Right atrium auricular region (tissue), 2 donors: Measurements from ENCODE around the gene GALNT18. TPM values are rescaled to one million over a fixed set of nuclear protein-coding genes. Genes with fewer than 3 reads are reported as not detected.

Experiments
- DNase-seq: peaks from one replicate; pipeline ENCODE4 v3.0.0-alpha.2; 2019; ENCODE audit warnings: low spot score
- H3K27ac ChIP-seq, 2 donors: fragments of 200-600 bp; sonication (generic); 1 replicate in 1 of 2; 2 replicates in 1 of 2; pipeline ENCODE4 v1.5.1; 2016 to 2019
- H3K27me3 ChIP-seq, 2 donors: fragments of 200-600 bp; sonication (generic); one replicate each; pipeline versions ENCODE4 v1.5.1 to v1.6.0; 2017 to 2019
- H3K36me3 ChIP-seq: fragments of 200-600 bp; sonication (generic); one replicate; pipeline ENCODE4 v1.5.1; 2016
- H3K4me1 ChIP-seq, 2 donors: fragments of 200-600 bp; sonication (generic); one replicate each; pipeline versions ENCODE4 v1.5.1 to v1.6.0; 2017 to 2019
- H3K4me3 ChIP-seq, 2 donors: fragments of 200-600 bp; sonication (generic); 1 replicate in 1 of 2; 2 replicates in 1 of 2; pipeline ENCODE4 v1.5.1; 2017 to 2019; ENCODE audit warnings: mild to moderate bottlenecking in 1 of 2, moderate library complexity in 1 of 2
- H3K9me3 ChIP-seq, 2 donors: fragments of 200-600 bp; sonication (generic); one replicate each; pipeline ENCODE4 v1.5.1; 2019
- total RNA-seq, 2 donors: library from RNA; depleted of rRNA; stranded (reverse); fragments of >200 nt; gene quantifications; one replicate each; pipeline ENCODE4 v1.1.0, GENCODE V29; 2016
- TF ChIP-seq, protein P1 (sequence below), 2 donors: fragments of 200-600 bp; sonication (generic); IDR thresholded peaks; one replicate each; pipeline ENCODE4 v1.5.1; 2019; ENCODE audit warnings: antibody characterized with exemption in 2 of 2

The GALNT18 gene
- total RNA-seq, 2 donors from 2014 or later: 22.2 to 26.8 TPM

- Histone ChIP-seq H3K9me3 (no peaks in the 10 kb centered on the region), H3K27me3 (no peaks in the 10 kb centered on the region), H3K27ac (no peak overlapping the region), H3K4me1 (peaks cover 0 to 44% of the 10 kb centered on the region in 2 donors), H3K36me3 (no peaks in the 10 kb centered on the region), H3K4me3 (no peak overlapping the region)
- TF ChIP-seq, protein P1, sequence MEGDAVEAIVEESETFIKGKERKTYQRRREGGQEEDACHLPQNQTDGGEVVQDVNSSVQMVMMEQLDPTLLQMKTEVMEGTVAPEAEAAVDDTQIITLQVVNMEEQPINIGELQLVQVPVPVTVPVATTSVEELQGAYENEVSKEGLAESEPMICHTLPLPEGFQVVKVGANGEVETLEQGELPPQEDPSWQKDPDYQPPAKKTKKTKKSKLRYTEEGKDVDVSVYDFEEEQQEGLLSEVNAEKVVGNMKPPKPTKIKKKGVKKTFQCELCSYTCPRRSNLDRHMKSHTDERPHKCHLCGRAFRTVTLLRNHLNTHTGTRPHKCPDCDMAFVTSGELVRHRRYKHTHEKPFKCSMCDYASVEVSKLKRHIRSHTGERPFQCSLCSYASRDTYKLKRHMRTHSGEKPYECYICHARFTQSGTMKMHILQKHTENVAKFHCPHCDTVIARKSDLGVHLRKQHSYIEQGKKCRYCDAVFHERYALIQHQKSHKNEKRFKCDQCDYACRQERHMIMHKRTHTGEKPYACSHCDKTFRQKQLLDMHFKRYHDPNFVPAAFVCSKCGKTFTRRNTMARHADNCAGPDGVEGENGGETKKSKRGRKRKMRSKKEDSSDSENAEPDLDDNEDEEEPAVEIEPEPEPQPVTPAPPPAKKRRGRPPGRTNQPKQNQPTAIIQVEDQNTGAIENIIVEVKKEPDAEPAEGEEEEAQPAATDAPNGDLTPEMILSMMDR (IDR thresholded peaks at IDR 0.05): no peak
- DNase-seq: no peak
Observed at GRCh38 chr11:11500744-11501487, 120.9 kb downstream of the GALNT18 start.

GRCh38 chr11:11499300-11499699 is 122.5 kb downstream of the GALNT18 start:
- Histone ChIP-seq H3K27ac (no peak overlapping the region), H3K36me3 (no peaks in the 10 kb centered on the region), H3K9me3 (no peaks in the 10 kb centered on the region), H3K27me3 (no peaks in the 10 kb centered on the region), H3K4me1 (peaks cover 0 to 44% of the 10 kb centered on the region in 2 donors), H3K4me3 (no peak overlapping the region)
- TF ChIP-seq, protein P1 (IDR thresholded peaks at IDR 0.05): no peak
- DNase-seq: no peak

DNA sequence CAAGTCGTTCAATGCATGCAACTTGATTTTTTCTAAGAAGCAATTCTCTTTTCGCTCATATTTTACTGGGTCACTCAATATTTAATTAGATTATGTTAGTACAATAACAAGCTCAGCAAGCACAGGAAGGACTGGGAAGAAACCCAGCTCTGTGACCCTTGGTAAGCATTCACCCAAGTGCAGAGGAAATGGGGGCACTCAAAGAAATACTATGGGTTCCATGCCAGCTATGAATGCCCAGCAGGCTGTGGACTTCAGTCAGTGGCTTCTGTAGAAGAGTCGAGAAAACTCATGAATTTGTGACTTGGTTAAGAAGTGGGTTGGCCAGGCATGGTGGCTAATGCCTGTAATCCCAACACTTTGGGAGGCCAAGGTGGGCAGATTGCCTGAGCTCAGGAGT is 123.6 kb downstream of the GALNT18 start:
- no peaks in the 10 kb centered on the region for H3K27me3 ChIP-seq
- H3K36me3 ChIP-seq: no peaks in the 10 kb centered on the region
- no peak overlapping the region for H3K27ac ChIP-seq
- H3K4me1 ChIP-seq: peaks cover 0 to 42% of the 10 kb centered on the region in 2 donors
- TF ChIP-seq, protein P1 (IDR thresholded peaks at IDR 0.05): no peak
- H3K4me3 ChIP-seq: no peak overlapping the region
- no peaks in the 10 kb centered on the region for H3K9me3 ChIP-seq
- no peak for DNase-seq

- peaks cover 0 to 29% of the 10 kb centered on the region in 2 donors for H3K4me1 ChIP-seq
- H3K27ac ChIP-seq: no peak overlapping the region
- no peak for DNase-seq
- H3K4me3 ChIP-seq: no peak overlapping the region
- no peaks in the 10 kb centered on the region for H3K9me3 ChIP-seq
- no peaks in the 10 kb centered on the region for H3K27me3 ChIP-seq
- no peaks in the 10 kb centered on the region for H3K36me3 ChIP-seq
- TF ChIP-seq, protein P1 (IDR thresholded peaks at IDR 0.05): no peak
Observed at GRCh38 chr11:11496879-11497278, 124.9 kb downstream of the GALNT18 start.

DNA sequence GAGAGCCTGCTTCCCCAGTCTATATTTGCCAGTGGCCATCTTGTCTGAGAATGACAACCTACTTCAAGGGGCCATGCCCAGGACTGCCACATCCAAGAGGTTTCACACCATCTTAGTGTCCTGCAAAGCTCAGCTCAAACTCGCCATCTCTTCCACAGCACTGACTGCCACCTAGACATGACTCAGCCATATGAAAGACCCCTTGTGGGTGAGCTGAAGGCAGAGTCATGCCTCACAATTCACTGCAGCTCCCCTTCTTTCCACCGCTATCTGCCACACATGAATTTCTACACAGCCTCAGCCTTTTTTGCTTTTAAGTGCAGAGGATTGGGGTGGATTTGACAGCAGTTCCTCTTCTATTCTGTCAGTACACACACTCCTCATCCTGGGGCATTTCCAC is 127.5 kb downstream of the GALNT18 start:
- Histone ChIP-seq H3K36me3 (no peaks in the 10 kb centered on the region), H3K27ac (no peak overlapping the region), H3K27me3 (no peaks in the 10 kb centered on the region), H3K9me3 (no peaks in the 10 kb centered on the region), H3K4me1 (peaks cover 0 to 10% of the 10 kb centered on the region in 2 donors), H3K4me3 (no peak overlapping the region)
- DNase-seq: no peak
- TF ChIP-seq, protein P1 (IDR thresholded peaks at IDR 0.05): no peak

GRCh38 chr11:11493698-11494097 is 128.1 kb downstream of the GALNT18 start:
- Histone ChIP-seq H3K27me3 (no peaks in the 10 kb centered on the region), H3K36me3 (no peaks in the 10 kb centered on the region), H3K4me1 (peaks cover 0 to 4% of the 10 kb centered on the region in 2 donors), H3K27ac (no peak overlapping the region), H3K4me3 (no peak overlapping the region), H3K9me3 (no peaks in the 10 kb centered on the region)
- DNase-seq: no peak
- TF ChIP-seq, protein P1 (IDR thresholded peaks at IDR 0.05): no peak
